ENCODE results near the gene COX4I2. TPM values are rescaled to one million over a fixed set of nuclear protein-coding genes. Genes with fewer than 3 reads are reported as not detected.

COX4I2 gene
- total RNA-seq, 2 experiments from 2014 or later = not detected

DNA sequence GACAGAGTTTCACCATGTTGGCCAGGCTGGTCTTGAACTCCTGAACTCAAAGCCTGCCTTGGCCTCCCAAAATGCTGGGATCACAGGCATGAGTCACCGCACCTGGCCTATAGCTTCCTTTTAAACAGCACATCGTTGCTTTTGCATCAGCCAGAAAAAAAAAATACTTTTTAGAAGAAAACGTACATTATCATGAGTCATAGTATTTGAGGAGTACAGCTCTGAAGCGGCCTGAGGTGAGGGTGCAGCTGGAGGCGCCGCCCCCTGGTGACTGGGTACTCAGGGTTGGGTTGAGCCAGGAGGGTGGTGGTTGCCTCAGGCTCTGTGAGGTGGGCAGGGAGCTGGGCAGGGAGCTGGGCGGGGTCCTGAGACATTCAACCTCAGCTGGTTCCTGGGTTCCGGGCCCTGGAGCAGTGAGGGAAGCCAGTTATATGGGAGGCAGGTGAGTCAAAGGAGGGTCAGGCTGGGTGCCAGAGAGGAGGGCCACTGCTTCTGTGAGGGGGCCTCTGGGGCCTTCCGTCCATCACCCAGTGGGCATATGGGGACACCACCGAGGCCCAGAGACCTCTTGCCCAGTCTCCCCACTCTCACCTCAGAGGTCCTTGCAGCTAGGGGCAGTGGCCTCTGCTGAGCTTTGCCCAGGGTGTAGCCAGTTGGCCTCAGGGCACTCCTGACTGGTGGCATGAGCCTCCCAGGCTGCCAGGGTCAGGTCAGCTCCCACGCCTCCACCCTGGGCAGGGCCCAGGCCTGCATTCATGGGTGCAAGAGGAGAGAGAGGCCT, 44.3 kb upstream of the COX4I2 start:
- Histone ChIP-seq H4K20me1 (ENCODE audit: insufficient read depth, low read length) (no peaks in the 10 kb centered on the region), H2AFZ (ENCODE audit: low read length) (no peak overlapping the region), H3K27ac (ENCODE audit: low read depth, low read length, poor library complexity, severe bottlenecking) (no peak overlapping the region), H3K4me1 (ENCODE audit: insufficient read depth, low read length, poor library complexity, severe bottlenecking) (no peaks in the 10 kb centered on the region), H3K9me3 (ENCODE audit: low read length) (no peaks in the 10 kb centered on the region), H3K4me3 (ENCODE audit: low read depth, low read length, poor library complexity, severe bottlenecking) (no peak overlapping the region), H3K79me2 (ENCODE audit: insufficient read depth, low read depth, low read length) (no peaks in the 10 kb centered on the region), H3K36me3 (ENCODE audit: insufficient read depth, low read length) (no peaks in the 10 kb centered on the region), H3K9me2 (ENCODE audit: insufficient read depth, low read length) (no peaks in the 10 kb centered on the region), H3K4me2 (ENCODE audit: low read length) (no peak overlapping the region)
- intact Hi-C loops (cut with micrococcal nuclease; ENCODE audit: unreplicated experiment) = no loop called here
- DNase-seq (ENCODE audit: low spot score) = no peak
- ChIA-PET CTCF (ENCODE audit: unreplicated experiment) (interaction anchor here (0.6 kb wide), 1 partner anchor 702 kb away, joined by 3 read pairs; no protein-coding TSS in a partner anchor), POLR2A (interaction anchor here (0.6 to 1.1 kb wide), 3 partner anchors 14 to 33 kb away, joined by 3 to 4 read pairs (median 3); no protein-coding TSS in a partner anchor)
- no peak for TF ChIP-seq EZH2phosphoT487 (IDR thresholded peaks at IDR 0.05; ENCODE audit: borderline replicate concordance, low read depth, low read length)
- TF ChIP-seq, protein P1, sequence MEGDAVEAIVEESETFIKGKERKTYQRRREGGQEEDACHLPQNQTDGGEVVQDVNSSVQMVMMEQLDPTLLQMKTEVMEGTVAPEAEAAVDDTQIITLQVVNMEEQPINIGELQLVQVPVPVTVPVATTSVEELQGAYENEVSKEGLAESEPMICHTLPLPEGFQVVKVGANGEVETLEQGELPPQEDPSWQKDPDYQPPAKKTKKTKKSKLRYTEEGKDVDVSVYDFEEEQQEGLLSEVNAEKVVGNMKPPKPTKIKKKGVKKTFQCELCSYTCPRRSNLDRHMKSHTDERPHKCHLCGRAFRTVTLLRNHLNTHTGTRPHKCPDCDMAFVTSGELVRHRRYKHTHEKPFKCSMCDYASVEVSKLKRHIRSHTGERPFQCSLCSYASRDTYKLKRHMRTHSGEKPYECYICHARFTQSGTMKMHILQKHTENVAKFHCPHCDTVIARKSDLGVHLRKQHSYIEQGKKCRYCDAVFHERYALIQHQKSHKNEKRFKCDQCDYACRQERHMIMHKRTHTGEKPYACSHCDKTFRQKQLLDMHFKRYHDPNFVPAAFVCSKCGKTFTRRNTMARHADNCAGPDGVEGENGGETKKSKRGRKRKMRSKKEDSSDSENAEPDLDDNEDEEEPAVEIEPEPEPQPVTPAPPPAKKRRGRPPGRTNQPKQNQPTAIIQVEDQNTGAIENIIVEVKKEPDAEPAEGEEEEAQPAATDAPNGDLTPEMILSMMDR (conservative IDR thresholded peaks at IDR 0.05; ENCODE audit: low read length) = 0 out of 2 replicates have a peak, but pooled peaks have one; percentile 9
- BruUV-seq (replicated peaks) = no TSS peak

DNA sequence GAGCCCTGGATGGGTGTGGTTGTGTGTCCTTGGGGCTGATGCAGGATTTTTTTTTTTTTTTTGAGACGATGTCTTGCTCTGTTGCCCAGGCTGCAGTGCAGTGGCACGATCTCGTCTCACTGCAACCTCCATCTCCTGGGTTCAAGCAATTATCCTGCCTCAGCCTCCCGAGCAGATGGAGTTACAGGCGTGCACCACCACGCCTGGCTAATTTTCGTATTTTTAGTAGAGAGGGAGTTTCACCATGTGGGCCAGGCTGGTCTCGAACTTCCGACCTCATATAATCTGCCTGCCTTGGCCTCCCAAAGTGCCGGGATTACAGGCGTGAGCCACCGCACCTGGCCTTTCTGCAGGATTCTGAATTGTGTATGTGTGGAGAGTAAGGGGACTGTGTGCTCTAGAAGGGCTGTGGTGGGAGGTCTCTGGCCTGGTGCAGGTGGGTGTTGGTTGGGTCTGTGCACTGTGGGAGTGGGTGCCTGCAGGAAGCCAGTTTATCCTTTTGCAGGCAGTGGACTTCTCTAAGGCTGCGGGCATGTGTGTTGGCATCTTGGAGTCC, 43.6 kb upstream of the COX4I2 start:
- Histone ChIP-seq H3K4me3 (ENCODE audit: low read depth, low read length, poor library complexity, severe bottlenecking) (no peak overlapping the region), H3K36me3 (ENCODE audit: insufficient read depth, low read length) (no peaks in the 10 kb centered on the region), H2AFZ (ENCODE audit: low read length) (no peak overlapping the region), H4K20me1 (ENCODE audit: insufficient read depth, low read length) (no peaks in the 10 kb centered on the region), H3K9me3 (ENCODE audit: low read length) (no peaks in the 10 kb centered on the region), H3K4me1 (ENCODE audit: insufficient read depth, low read length, poor library complexity, severe bottlenecking) (no peaks in the 10 kb centered on the region), H3K27ac (ENCODE audit: low read depth, low read length, poor library complexity, severe bottlenecking) (no peak overlapping the region), H3K4me2 (ENCODE audit: low read length) (no peak overlapping the region), H3K9me2 (ENCODE audit: insufficient read depth, low read length) (no peaks in the 10 kb centered on the region), H3K79me2 (ENCODE audit: insufficient read depth, low read depth, low read length) (no peaks in the 10 kb centered on the region)
- CTCF ChIA-PET (ENCODE audit: unreplicated experiment) = no interaction called here
- POLR2A ChIA-PET = no interaction called here
- no TSS peak for BruUV-seq (replicated peaks)
- DNase-seq (ENCODE audit: low spot score) = no peak
- TF ChIP-seq, protein P1 (conservative IDR thresholded peaks at IDR 0.05; ENCODE audit: low read length) = no peak
- no peak for TF ChIP-seq EZH2phosphoT487 (IDR thresholded peaks at IDR 0.05; ENCODE audit: borderline replicate concordance, low read depth, low read length)
- intact Hi-C loops (cut with micrococcal nuclease; ENCODE audit: unreplicated experiment) = no loop called here

All from OCI-LY7 (cell line).